OCI-LY7 (cell line): ENCODE results near the gene ENDOD1. TPM values are rescaled to one million over a fixed set of nuclear protein-coding genes. Genes with fewer than 3 reads are reported as not detected.

Experiments
- Bru-seq: library from RNA; stranded (reverse); fragments of 400-500 nt; gene quantifications from one replicate; lab custom pipeline; 2021; lab: Mats Ljungman, UMichigan
- BruChase-seq, 2 experiments: library from RNA; stranded (reverse); fragments of 400-500 nt; gene quantifications; one replicate each; lab custom pipeline; 2021; lab: Mats Ljungman, UMichigan
- BruUV-seq: library from RNA; stranded (reverse); fragments of 400-500 nt; replicated peaks from 2 replicates; lab custom pipeline; 2021; lab: Mats Ljungman, UMichigan
- CTCF ChIA-PET: fragments of 300-600 bp; sonication (Branson Sonifier 250); formaldehyde crosslinking; loops from one replicate; lab custom pipeline; 2022; ENCODE audit warnings: antibody characterized with exemption; ENCODE audit not compliant: unreplicated experiment; lab: Charles Lee
- POLR2A ChIA-PET: fragments of 300-600 bp; sonication (Branson Sonifier 250); formaldehyde crosslinking; loops from one replicate; lab custom pipeline; 2022; ENCODE audit warnings: antibody characterized with exemption; lab: Charles Lee
- DNase-seq: peaks from one replicate; pipeline ENCODE4 v3.0.0-alpha.2; 2015; ENCODE audit warnings: low spot score
- H2AFZ ChIP-seq: fragments of 200-600 bp; sonication (generic), shearing (Covaris generic); 2 replicates; pipeline ENCODE4 v1.6.1; 2014; ENCODE audit warnings: mild to moderate bottlenecking, antibody characterized with exemption, low read length, moderate library complexity
- H3K27ac ChIP-seq: fragments of 200-600 bp; sonication (generic); 2 replicates; pipeline ENCODE4 v1.5.1; 2014; ENCODE audit warnings: mixed run types, low read depth, mild to moderate bottlenecking, moderate library complexity, low read length, inconsistent platforms; ENCODE audit not compliant: poor library complexity, severe bottlenecking
- H3K36me3 ChIP-seq: fragments of 200-600 bp; sonication (generic); 2 replicates; pipeline ENCODE4 v1.6.1; 2014; ENCODE audit warnings: mild to moderate bottlenecking, antibody characterized with exemption, low read length, moderate library complexity, mixed read lengths; ENCODE audit not compliant: insufficient read depth
- H3K4me1 ChIP-seq: fragments of 200-600 bp; sonication (generic); 2 replicates; pipeline ENCODE4 v1.5.1; 2014; ENCODE audit warnings: mild to moderate bottlenecking, low read length; ENCODE audit not compliant: insufficient read depth, poor library complexity, severe bottlenecking
- H3K4me2 ChIP-seq: fragments of 200-600 bp; sonication (generic); 2 replicates; pipeline ENCODE4 v1.6.1; 2014; ENCODE audit warnings: mild to moderate bottlenecking, low read length
- H3K4me3 ChIP-seq: fragments of 200-600 bp; sonication (generic); 2 replicates; pipeline ENCODE4 v1.5.1; 2014; ENCODE audit warnings: mild to moderate bottlenecking, low read depth, low read length; ENCODE audit not compliant: poor library complexity, severe bottlenecking
- H3K79me2 ChIP-seq: fragments of 200-600 bp; sonication (generic); 2 replicates; pipeline ENCODE4 v1.6.1; 2016; ENCODE audit warnings: low read depth, mild to moderate bottlenecking, low read length, moderate library complexity, mixed read lengths; ENCODE audit not compliant: insufficient read depth
- H3K9me2 ChIP-seq: fragments of 200-600 bp; sonication (generic); 2 replicates; pipeline ENCODE4 v1.6.1; 2016; ENCODE audit warnings: mild to moderate bottlenecking, low read length, mixed read lengths; ENCODE audit not compliant: insufficient read depth
- H3K9me3 ChIP-seq: fragments of 200-600 bp; sonication (generic); 2 replicates; pipeline ENCODE4 v1.6.1; 2014; ENCODE audit warnings: mild to moderate bottlenecking, mixed run types, low read length, mixed read lengths
- H4K20me1 ChIP-seq: fragments of 200-600 bp; sonication (generic); 2 replicates; pipeline ENCODE4 v1.6.1; 2014; ENCODE audit warnings: mild to moderate bottlenecking, antibody characterized with exemption, low read length, moderate library complexity, mixed read lengths; ENCODE audit not compliant: insufficient read depth
- CTCF ChIP-seq: fragments of 200-600 bp; sonication (generic); conservative IDR thresholded peaks from 2 replicates; pipeline ENCODE4 v1.5.1; 2014; ENCODE audit warnings: mild to moderate bottlenecking, antibody characterized with exemption, low read length, moderate library complexity, mixed read lengths
- EZH2phosphoT487 ChIP-seq: fragments of 200-600 bp; sonication (generic); IDR thresholded peaks from 2 replicates; pipeline ENCODE4 v1.6.1; 2018; ENCODE audit warnings: low read depth, borderline replicate concordance, mild to moderate bottlenecking, mixed run types, antibody characterized with exemption, low read length, moderate library complexity, mixed read lengths
- intact Hi-C: fragments of 100-400 bp; cut with micrococcal nuclease; formaldehyde crosslinking; loops from one replicate; pipeline ENCODE4 v1.10.0; 2022; ENCODE audit not compliant: unreplicated experiment
- long read RNA-seq: library from polyadenylated mRNA; stranded (forward); transcript quantifications from one replicate; pipeline ENCODE4 v2.0.0, GENCODE V29; 2022
- total RNA-seq, 2 experiments: library from RNA; depleted of rRNA in 1 of 2; stranded (reverse); fragments of >200 nt in 1 of 2; shearing (Covaris generic) in 1 of 2; gene quantifications; 2 replicates each; pipeline ENCODE4 v1.2.3, GENCODE V29; 2014 to 2022

Gene ENDOD1, protein sequence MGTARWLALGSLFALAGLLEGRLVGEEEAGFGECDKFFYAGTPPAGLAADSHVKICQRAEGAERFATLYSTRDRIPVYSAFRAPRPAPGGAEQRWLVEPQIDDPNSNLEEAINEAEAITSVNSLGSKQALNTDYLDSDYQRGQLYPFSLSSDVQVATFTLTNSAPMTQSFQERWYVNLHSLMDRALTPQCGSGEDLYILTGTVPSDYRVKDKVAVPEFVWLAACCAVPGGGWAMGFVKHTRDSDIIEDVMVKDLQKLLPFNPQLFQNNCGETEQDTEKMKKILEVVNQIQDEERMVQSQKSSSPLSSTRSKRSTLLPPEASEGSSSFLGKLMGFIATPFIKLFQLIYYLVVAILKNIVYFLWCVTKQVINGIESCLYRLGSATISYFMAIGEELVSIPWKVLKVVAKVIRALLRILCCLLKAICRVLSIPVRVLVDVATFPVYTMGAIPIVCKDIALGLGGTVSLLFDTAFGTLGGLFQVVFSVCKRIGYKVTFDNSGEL
- total RNA-seq (2014; rRNA removed; shearing (Covaris generic)) (18.5 and 20.4 TPM in 2 replicates), total RNA-seq (2022) (21.4 and 22.5 TPM in 2 replicates), Bru-seq, nascent RNA (percentile 75 among the genes with signal in this experiment), BruChase-seq, experiment 1, labeled RNA remaining after a 6-hour chase (percentile 71 among the genes with signal in this experiment), BruChase-seq, experiment 2, labeled RNA remaining after a 2-hour chase (percentile 82 among the genes with signal in this experiment)
- long read RNA-seq, full-length matches to known transcripts = 28 of 40 reads
- long read RNA-seq, partial matches to known transcripts = 0 of 40 reads
- long read RNA-seq, other reads (novel, unspliced or antisense) = 12 of 40 reads

DNA sequence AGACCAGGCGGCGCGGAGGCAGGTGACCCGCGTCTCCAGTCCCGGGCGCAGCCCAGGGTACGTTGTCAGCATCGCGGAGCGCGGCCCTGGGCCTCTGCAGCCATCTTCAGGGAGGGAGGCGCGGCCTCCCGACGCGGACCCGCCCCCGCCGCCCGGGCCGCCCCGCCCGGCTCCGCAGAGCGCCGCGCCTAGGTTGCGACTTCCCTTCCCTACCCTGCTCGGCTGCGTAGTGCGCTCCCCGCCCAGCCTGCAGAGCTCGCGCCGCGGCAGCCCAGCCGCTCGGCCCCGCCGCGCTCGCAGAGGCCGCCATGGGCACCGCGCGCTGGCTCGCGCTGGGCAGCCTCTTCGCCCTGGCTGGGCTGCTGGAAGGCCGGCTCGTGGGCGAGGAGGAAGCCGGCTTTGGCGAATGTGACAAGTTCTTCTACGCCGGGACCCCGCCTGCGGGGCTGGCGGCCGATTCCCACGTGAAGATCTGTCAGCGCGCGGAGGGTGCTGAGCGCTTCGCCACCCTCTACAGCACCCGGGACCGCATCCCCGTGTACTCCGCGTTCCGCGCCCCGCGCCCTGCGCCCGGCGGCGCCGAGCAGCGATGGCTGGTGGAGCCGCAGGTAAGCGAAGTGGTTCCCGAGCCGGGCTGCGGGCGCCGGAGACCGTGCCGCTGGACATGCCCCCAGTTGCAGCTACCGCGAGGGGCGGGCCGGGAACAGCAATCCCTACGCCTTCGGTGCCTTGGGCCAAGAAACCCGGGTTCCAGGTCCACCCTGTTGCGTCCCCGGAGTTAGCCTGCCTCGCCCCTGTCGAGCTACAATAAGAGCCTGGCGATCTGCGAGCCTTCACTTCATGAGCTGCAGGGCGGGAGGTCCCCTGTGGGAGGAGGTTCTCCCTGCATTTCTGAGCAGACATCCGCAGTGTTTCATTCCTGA is at the start of gene ENDOD1:
Gene ENDOD1, plus strand, starts transcription at position 227 of the 923 bp plus-strand sequence. Its CDS starts 82 bp downstream, at position 309.
- BruUV-seq = no TSS peak
- TF ChIP-seq EZH2phosphoT487 (no peak), CTCF (0 out of 2 replicates have a peak, but pooled peaks have one; percentile 10)
- Histone ChIP-seq H2AFZ (peak within 1 kb of the TSS; percentile 89), H3K9me2 (no peaks in the 10 kb centered on the region), H3K4me3 (peak within 1 kb of the TSS; percentile 82), H3K9me3 (no peaks in the 10 kb centered on the region), H3K27ac (peak within 1 kb of the TSS; percentile 47), H3K4me2 (peak within 1 kb of the TSS; percentile 89), H4K20me1 (no peaks in the 10 kb centered on the region; the same call in 1 of the 2 replicates), H3K4me1 (peaks cover 55% of the 10 kb centered on the region), H3K36me3 (no peaks in the 10 kb centered on the region), H3K79me2 (peaks cover 28% of the 10 kb centered on the region)
- ChIA-PET POLR2A (interaction anchor here (0.6 to 4.0 kb wide), 18 partner anchors 8 to 1333 kb away, joined by 3 to 68 read pairs (median 4); partner anchors contain the start of genes SESN3 and SRSF8), CTCF (interaction anchor here (0.6 to 3.3 kb wide), 3 partner anchors 13 to 116 kb away, joined by 4 to 15 read pairs (median 10); partner anchors contain the start of gene SRSF8)
- DNase-seq = peak; percentile 88
- intact Hi-C loops = loop anchor here (1.0 to 10.0 kb wide), 5 partner anchors 22 to 1125 kb away; partner anchors contain the start of gene SESN3

DNA sequence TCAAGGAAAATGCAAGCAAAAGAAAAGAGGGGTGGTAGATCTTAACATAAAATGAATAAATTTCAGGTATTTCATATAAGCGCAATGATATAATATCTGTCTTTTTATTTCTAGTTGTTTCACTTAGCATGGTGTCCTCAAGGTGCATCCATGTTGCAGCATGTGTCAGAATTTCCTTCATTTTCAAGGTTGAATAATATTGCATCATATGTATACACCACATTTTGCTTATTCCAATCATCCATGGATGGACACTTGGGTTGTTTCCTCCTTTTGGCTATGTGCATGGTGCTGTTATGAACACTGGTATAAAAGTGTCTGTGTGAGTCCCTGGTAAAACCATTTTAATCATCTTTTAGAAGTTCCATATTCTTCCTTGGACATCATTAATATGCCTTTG is 47.4 kb upstream of the ENDOD1 start:
- POLR2A ChIA-PET = no interaction called here
- H3K4me2 ChIP-seq = no peak overlapping the region
- no TSS peak for BruUV-seq
- no peaks in the 10 kb centered on the region for H4K20me1 ChIP-seq
- no peak for DNase-seq
- intact Hi-C loops = no loop called here
- CTCF ChIA-PET = no interaction called here
- H3K36me3 ChIP-seq = no peaks in the 10 kb centered on the region
- TF ChIP-seq CTCF = no peak
- no peak for TF ChIP-seq EZH2phosphoT487
- no peaks in the 10 kb centered on the region for H3K4me1 ChIP-seq
- H3K9me2 ChIP-seq = no peaks in the 10 kb centered on the region
- no peak overlapping the region for H3K27ac ChIP-seq
- H3K79me2 ChIP-seq = no peaks in the 10 kb centered on the region
- no peak overlapping the region for H2AFZ ChIP-seq
- H3K9me3 ChIP-seq = no peaks in the 10 kb centered on the region
- no peak overlapping the region for H3K4me3 ChIP-seq
